H9 (cell line): ENCODE data around the gene SLC2A11. TPM values are rescaled to one million over a fixed set of nuclear protein-coding genes. Genes with fewer than 3 reads are reported as not detected.

Experiments used
- DNase-seq: peaks from one replicate; pipeline ENCODE4 v3.0.0-alpha.2; 2017
- H2AFZ ChIP-seq: one replicate; pipeline ENCODE4 v1.6.1; 2013; ENCODE audit warnings: mild to moderate bottlenecking, low read length, control low read depth, moderate library complexity
- H2AK5ac ChIP-seq: 2 replicates; pipeline ENCODE4 v1.6.1; 2013; ENCODE audit warnings: low read length, control low read depth, mixed read lengths; ENCODE audit not compliant: insufficient read length
- H2BK120ac ChIP-seq: one replicate; pipeline ENCODE4 v1.6.1; 2013; ENCODE audit warnings: low read depth, mild to moderate bottlenecking, low read length, control low read depth, inconsistent platforms; ENCODE audit not compliant: poor library complexity, severe bottlenecking
- H2BK12ac ChIP-seq: 2 replicates; pipeline ENCODE4 v1.6.1; 2013; ENCODE audit warnings: low read length, control low read depth, mixed read lengths, low read depth; ENCODE audit not compliant: insufficient read length
- H2BK15ac ChIP-seq: 2 replicates; pipeline ENCODE4 v1.6.1; 2013; ENCODE audit warnings: low read depth, low read length, control low read depth
- H2BK20ac ChIP-seq: one replicate; pipeline ENCODE4 v1.6.1; 2013; ENCODE audit warnings: low read depth, mild to moderate bottlenecking, low read length, control low read depth, inconsistent platforms; ENCODE audit not compliant: poor library complexity, severe bottlenecking
- H2BK5ac ChIP-seq: 2 replicates; pipeline ENCODE4 v1.6.1; 2013; ENCODE audit warnings: low read length, control low read depth, mixed read lengths; ENCODE audit not compliant: insufficient read length
- H3K14ac ChIP-seq: 2 replicates; pipeline ENCODE4 v1.6.1; 2013; ENCODE audit warnings: low read length, control low read depth; ENCODE audit not compliant: insufficient read depth
- H3K18ac ChIP-seq: 2 replicates; pipeline ENCODE4 v1.6.1; 2013; ENCODE audit warnings: low read depth, mild to moderate bottlenecking, mixed read lengths, low read length, control low read depth; ENCODE audit not compliant: insufficient read length
- H3K23ac ChIP-seq: 2 replicates; pipeline ENCODE4 v1.6.1; 2013; ENCODE audit warnings: low read length, control low read depth, mixed read lengths, low read depth; ENCODE audit not compliant: insufficient read length
- H3K23me2 ChIP-seq: 2 replicates; pipeline ENCODE4 v1.6.1; 2013; ENCODE audit warnings: low read depth, mild to moderate bottlenecking, mixed read lengths, low read length, control low read depth; ENCODE audit not compliant: insufficient read length, poor library complexity, severe bottlenecking
- H3K27ac ChIP-seq: 2 replicates; pipeline ENCODE4 v1.5.1; 2013; ENCODE audit warnings: low read length, control low read depth, mixed read lengths, low read depth; ENCODE audit not compliant: insufficient read length
- H3K27me3 ChIP-seq: 2 replicates; pipeline ENCODE4 v1.6.1; 2013; ENCODE audit warnings: low read length, control low read depth, inconsistent platforms; ENCODE audit not compliant: insufficient read depth
- H3K4ac ChIP-seq: 2 replicates; pipeline ENCODE4 v1.6.1; 2013; ENCODE audit warnings: low read depth, mild to moderate bottlenecking, control low read depth, inconsistent platforms, low read length, moderate library complexity
- H3K4me1 ChIP-seq: 2 replicates; pipeline ENCODE4 v1.6.1; 2013; ENCODE audit warnings: low read length, control low read depth, inconsistent platforms; ENCODE audit not compliant: insufficient read depth
- H3K4me2 ChIP-seq: 2 replicates; pipeline ENCODE4 v1.6.1; 2013; ENCODE audit warnings: low read length, control low read depth, mixed read lengths; ENCODE audit not compliant: insufficient read length, insufficient read depth
- H3K56ac ChIP-seq: 2 replicates; pipeline ENCODE4 v1.6.1; 2013; ENCODE audit warnings: low read depth, mild to moderate bottlenecking, mixed read lengths, low read length, control low read depth; ENCODE audit not compliant: insufficient read length
- H3K79me1 ChIP-seq: 2 replicates; pipeline ENCODE4 v1.6.1; 2013; ENCODE audit warnings: low read depth, mild to moderate bottlenecking, moderate library complexity, low read length, control low read depth, inconsistent platforms; ENCODE audit not compliant: insufficient read depth, poor library complexity, severe bottlenecking
- H3K79me2 ChIP-seq: 2 replicates; pipeline ENCODE4 v1.6.1; 2013; ENCODE audit warnings: low read length, control low read depth, inconsistent platforms; ENCODE audit not compliant: insufficient read depth
- H3K9ac ChIP-seq: 2 replicates; pipeline ENCODE4 v1.6.1; 2013; ENCODE audit warnings: low read length, control low read depth, mixed read lengths; ENCODE audit not compliant: insufficient read length; ENCODE audit errors: extremely low read depth
- H3K9me3 ChIP-seq: one replicate; pipeline ENCODE4 v1.6.1; 2013; ENCODE audit warnings: low read depth, low read length, inconsistent platforms; ENCODE audit not compliant: control insufficient read depth
- H3T11ph ChIP-seq: one replicate; pipeline ENCODE4 v1.6.1; 2013; ENCODE audit warnings: mild to moderate bottlenecking, low read length, control low read depth, inconsistent platforms
- H4K20me1 ChIP-seq: one replicate; pipeline ENCODE4 v1.6.1; 2013; ENCODE audit not compliant: control insufficient read depth, insufficient read length, insufficient read depth
- H4K5ac ChIP-seq: 2 replicates; pipeline ENCODE4 v1.6.1; 2013; ENCODE audit warnings: low read depth, mild to moderate bottlenecking, mixed read lengths, low read length, control low read depth; ENCODE audit not compliant: insufficient read length
- H4K8ac ChIP-seq: replicated peaks from 2 replicates; pipeline ENCODE4 v1.6.1; 2013; ENCODE audit warnings: low read length, control low read depth, mixed read lengths, low read depth; ENCODE audit not compliant: insufficient read length
- H4K91ac ChIP-seq: 2 replicates; pipeline ENCODE4 v1.6.1; 2013; ENCODE audit warnings: low read depth, mild to moderate bottlenecking, moderate library complexity, mixed read lengths, low read length, control low read depth; ENCODE audit not compliant: insufficient read length
- H3K27ac Mint-ChIP-seq, 3 experiments: 2 replicates in 2 of 3; 3 replicates in 1 of 3; pipeline ENCODE4 v1.8.0; 2020 to 2021; ENCODE audit warnings: mixed read lengths in 3 of 3, mild to moderate bottlenecking in 1 of 3, moderate library complexity in 1 of 3
- H3K27me3 Mint-ChIP-seq: 2 replicates; pipeline ENCODE4 v1.8.0; 2021; ENCODE audit warnings: low read depth, mild to moderate bottlenecking, moderate library complexity, mixed read lengths
- H3K36me3 Mint-ChIP-seq, 3 experiments: 2 replicates in 2 of 3; 3 replicates in 1 of 3; pipeline ENCODE4 v1.8.0; 2020 to 2021; ENCODE audit warnings: low read depth in 3 of 3, mixed read lengths in 3 of 3; ENCODE audit not compliant: insufficient read depth in 1 of 3
- H3K4me1 Mint-ChIP-seq, 2 experiments: 2 replicates each; pipeline ENCODE4 v1.8.0; 2020; ENCODE audit warnings: mixed read lengths in 2 of 2
- H3K4me3 Mint-ChIP-seq, 2 experiments: 2 replicates in 1 of 2; 3 replicates in 1 of 2; pipeline ENCODE4 v1.8.0; 2020 to 2021; ENCODE audit warnings: mild to moderate bottlenecking in 2 of 2, mixed read lengths in 2 of 2, moderate library complexity in 1 of 2
- H3K9me3 Mint-ChIP-seq, 2 experiments: 2 replicates in 1 of 2; 3 replicates in 1 of 2; pipeline ENCODE4 v1.8.0; 2020; ENCODE audit warnings: mild to moderate bottlenecking in 2 of 2, mixed read lengths in 2 of 2, moderate library complexity in 1 of 2
- CTCF ChIP-seq: fragments of 200-600 bp; sonication (generic); conservative IDR thresholded peaks from 3 replicates; pipeline ENCODE4 v1.8.0; 2021; ENCODE audit warnings: antibody characterized with exemption, mild to moderate bottlenecking
- WGBS: extraction: QIAGEN DNeasy Blood & Tissue Kit; methylation state at CpG from one replicate; pipeline ENCODE4 v1.1.7; 2013; ENCODE audit warnings: missing lambda C conversion rate, low lambda C conversion rate, mixed read lengths; ENCODE audit not compliant: insufficient read length; ENCODE audit errors: extremely low coverage; 5-methylcytosine and 5-hydroxymethylcytosine counted together
- total RNA-seq: library from RNA; stranded (reverse); gene quantifications from 2 replicates; pipeline ENCODE4 v1.2.1, GENCODE V29; 2021

Gene SLC2A11
- total RNA-seq, 1 experiment from 2014 or later: 15.0 TPM

- Histone ChIP-seq H3K4me2 (no peak overlapping the region), H2AK5ac (no peak overlapping the region), H3K27me3 (no peaks in the 10 kb centered on the region), H3K27ac (no peak overlapping the region), H3K56ac (no peak overlapping the region), H2BK20ac (no peak overlapping the region), H2BK5ac (no peak overlapping the region), H3T11ph (no peak overlapping the region), H3K9ac (no peak overlapping the region), H3K4me1 (no peaks in the 10 kb centered on the region; the same call in 1 of the 2 replicates), H3K14ac (0 out of 2 replicates have a peak overlapping the region, but pooled peaks have one; percentile 73), H3K23ac (no peak overlapping the region), H2BK12ac (no peak overlapping the region), H4K5ac (no peak overlapping the region), H4K20me1 (no peaks in the 10 kb centered on the region), H4K8ac (no peak overlapping the region), H2AFZ (no peak overlapping the region), H3K79me2 (no peaks in the 10 kb centered on the region), H3K23me2 (peaks cover 3% of the 10 kb centered on the region), H3K4ac (no peak overlapping the region), H3K79me1 (no peaks in the 10 kb centered on the region), H2BK15ac (no peak overlapping the region), H3K18ac (peak overlapping the region; percentile 56), H4K91ac (no peak overlapping the region), H3K9me3 (no peaks in the 10 kb centered on the region), H2BK120ac (no peak overlapping the region)
- no peak overlapping the region for H3K4me3 Mint-ChIP-seq
- no CpG with 5 or more reads among the region's 62 CpGs for WGBS
- DNase-seq: peak; percentile 95
- H3K9me3 Mint-ChIP-seq: no peaks in the 10 kb centered on the region; a peak in 1 of 5 replicates
- H3K27me3 Mint-ChIP-seq: peaks cover 18% of the 10 kb centered on the region
- H3K4me1 Mint-ChIP-seq: peaks cover 24 to 40% of the 10 kb centered on the region in 2 experiments
- H3K36me3 Mint-ChIP-seq: no peaks in the 10 kb centered on the region
- peak; percentile 99 for TF ChIP-seq CTCF
- no peak overlapping the region for H3K27ac Mint-ChIP-seq
Observed at GRCh38 chr22:23849009-23850006, 8.4 kb upstream of the SLC2A11 start.
